Keratinocyte (primary cell): ENCODE data around the gene APAF1. TPM values are rescaled to one million over a fixed set of nuclear protein-coding genes. Genes with fewer than 3 reads are reported as not detected.

Source experiments
- DNase-seq: peaks from one replicate; pipeline ENCODE4 v3.0.0-alpha.2; 2011; ENCODE audit warnings: low read depth, missing footprints, low spot score
- FAIRE-seq: peaks from 2 replicates; lab custom pipeline; 2011; peaks lifted over from hg19 to GRCh38; lab: Jason Lieb, UNC
- H2AFZ ChIP-seq: 2 replicates; pipeline ENCODE4 v1.6.0; 2012; ENCODE audit warnings: low read length, control low read depth, inconsistent platforms; ENCODE audit not compliant: control insufficient read depth
- H3K27ac ChIP-seq: 2 replicates; pipeline ENCODE4 v1.5.1; 2011; ENCODE audit warnings: low read length; ENCODE audit not compliant: control insufficient read depth, insufficient read depth
- H3K27me3 ChIP-seq: 3 replicates; pipeline ENCODE4 v1.6.0; 2011; ENCODE audit warnings: low read length; ENCODE audit not compliant: control insufficient read depth, insufficient read depth; ENCODE audit errors: extremely low read depth
- H3K36me3 ChIP-seq, 2 experiments: 2 replicates in 1 of 2; 3 replicates in 1 of 2; pipeline ENCODE4 v1.5.1; 2011; ENCODE audit warnings: low read length in 2 of 2, mild to moderate bottlenecking in 1 of 2; ENCODE audit not compliant: control insufficient read depth in 2 of 2, insufficient read depth in 2 of 2; ENCODE audit errors: extremely low read depth in 1 of 2
- H3K4me1 ChIP-seq: 3 replicates; pipeline ENCODE4 v1.5.1; 2011; ENCODE audit warnings: low read length; ENCODE audit not compliant: control insufficient read depth, insufficient read depth; ENCODE audit errors: extremely low read depth
- H3K4me2 ChIP-seq: 3 replicates; pipeline ENCODE4 v1.6.0; 2011; ENCODE audit warnings: low read depth, low read length; ENCODE audit not compliant: control insufficient read depth, insufficient read depth; ENCODE audit errors: extremely low read depth
- H3K4me3 ChIP-seq, 3 experiments: fragments of 200-600 bp in 1 of 3; sonication (generic) in 1 of 3; 2 replicates in 2 of 3; 3 replicates in 1 of 3; pipeline ENCODE4 v1.5.1; 2011 to 2016; ENCODE audit warnings: low read length in 3 of 3, mild to moderate bottlenecking in 3 of 3, control low read depth in 2 of 3, inconsistent platforms in 1 of 3, low read depth in 1 of 3, mixed read lengths in 1 of 3, mixed run types in 1 of 3, moderate library complexity in 1 of 3; ENCODE audit not compliant: control insufficient read depth in 2 of 3, insufficient read depth in 2 of 3; ENCODE audit errors: extremely low read depth in 1 of 3
- H3K79me2 ChIP-seq: 2 replicates; pipeline ENCODE4 v1.6.0; 2012; ENCODE audit warnings: low read length; ENCODE audit not compliant: control insufficient read depth, insufficient read depth
- H3K9ac ChIP-seq: 3 replicates; pipeline ENCODE4 v1.6.0; 2011; ENCODE audit warnings: low read length; ENCODE audit not compliant: control insufficient read depth, insufficient read depth; ENCODE audit errors: extremely low read depth
- H3K9me1 ChIP-seq: 3 replicates; pipeline ENCODE4 v1.6.0; 2011; ENCODE audit warnings: low read length; ENCODE audit not compliant: control insufficient read depth, insufficient read depth; ENCODE audit errors: extremely low read depth
- H3K9me3 ChIP-seq: 2 replicates; pipeline ENCODE4 v1.5.1; 2012; ENCODE audit warnings: low read depth, low read length; ENCODE audit not compliant: control insufficient read depth
- H4K20me1 ChIP-seq: 3 replicates; pipeline ENCODE4 v1.6.0; 2011; ENCODE audit warnings: low read length; ENCODE audit not compliant: control insufficient read depth, insufficient read depth; ENCODE audit errors: extremely low read depth
- EZH2 ChIP-seq: IDR thresholded peaks from one replicate; pipeline ENCODE4 v1.6.1; 2012; ENCODE audit warnings: inconsistent platforms, mild to moderate bottlenecking, low read length, moderate library complexity
- dilution Hi-C: fragments of 300-500 bp; cut with MboI; formaldehyde crosslinking; loops from one replicate; pipeline ENCODE4 v1.7.0; 2020; ENCODE audit warnings: low sequenced_read_pairs; ENCODE audit not compliant: extremely low pct_ligation_motif_present
- polyA plus RNA-seq, 5 experiments: library from polyadenylated mRNA; depleted of rRNA in 3 of 5; stranded (reverse) in 3 of 5; stranded (forward) in 1 of 5; unstranded in 1 of 5; fragments of >200 nt; gene quantifications; 1 replicate in 1 of 5; 2 replicates in 3 of 5; 3 replicates in 1 of 5; pipeline versions ENCODE4 v1.2.1 to v1.2.3, GENCODE V29; 2011 to 2012; ENCODE audit warnings: missing spikeins in 2 of 5, low read depth in 1 of 5, low replicate concordance in 1 of 5
- TF ChIP-seq, protein P1 (sequence below), 3 experiments: IDR thresholded peaks in 1 of 3; conservative IDR thresholded peaks in 1 of 3; optimal IDR thresholded peaks in 1 of 3; 2 replicates in 2 of 3; 3 replicates in 1 of 3; pipeline versions ENCODE3 to v1.5.1; 2011; ENCODE audit warnings: low read length in 3 of 3, mild to moderate bottlenecking in 3 of 3, moderate library complexity in 2 of 3, control low read depth in 1 of 3, inconsistent platforms in 1 of 3; ENCODE audit not compliant: insufficient read depth in 2 of 3; ENCODE audit errors: extremely low read depth in 1 of 3

Gene APAF1
- polyA plus RNA-seq, 1 donor (not counting 4 experiments of a cell fraction or from before 2014, with no cell fraction given), result 9.9 TPM

DNA sequence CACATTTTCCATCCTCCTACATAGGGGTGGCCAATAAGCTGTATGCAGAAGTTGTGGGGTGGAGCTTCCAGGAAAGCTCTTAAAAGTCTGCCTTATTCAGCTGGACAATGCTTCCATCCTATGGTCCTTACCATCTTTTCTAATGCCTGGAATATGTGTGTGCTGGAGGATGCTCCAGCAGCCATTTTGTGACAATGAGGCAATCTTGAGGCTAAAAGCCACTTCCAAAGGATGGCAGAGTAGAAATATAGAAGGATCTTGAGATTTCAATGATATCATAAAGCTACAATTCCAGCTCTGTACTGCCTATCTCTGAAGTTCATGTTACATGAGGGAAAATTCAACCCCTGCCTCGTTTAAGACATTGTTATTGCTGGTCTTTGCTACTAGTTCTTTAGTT, 95.7 kb downstream of the APAF1 start:
- Histone ChIP-seq H3K9me1 (no peaks in the 10 kb centered on the region), H3K27me3 (peaks cover 5% of the 10 kb centered on the region), H4K20me1 (no peaks in the 10 kb centered on the region), H2AFZ (no peak overlapping the region), H3K36me3 (peaks cover 0 to 2% of the 10 kb centered on the region in 2 experiments), H3K27ac (no peak overlapping the region), H3K79me2 (no peaks in the 10 kb centered on the region), H3K9ac (no peak overlapping the region), H3K4me1 (peaks cover 5% of the 10 kb centered on the region), H3K4me3 (no peak overlapping the region), H3K4me2 (no peak overlapping the region), H3K9me3 (no peaks in the 10 kb centered on the region)
- dilution Hi-C loops, result no loop called here
- DNase-seq (no peak), FAIRE-seq (no peak)
- no peak for TF ChIP-seq EZH2
- TF ChIP-seq, protein P1, sequence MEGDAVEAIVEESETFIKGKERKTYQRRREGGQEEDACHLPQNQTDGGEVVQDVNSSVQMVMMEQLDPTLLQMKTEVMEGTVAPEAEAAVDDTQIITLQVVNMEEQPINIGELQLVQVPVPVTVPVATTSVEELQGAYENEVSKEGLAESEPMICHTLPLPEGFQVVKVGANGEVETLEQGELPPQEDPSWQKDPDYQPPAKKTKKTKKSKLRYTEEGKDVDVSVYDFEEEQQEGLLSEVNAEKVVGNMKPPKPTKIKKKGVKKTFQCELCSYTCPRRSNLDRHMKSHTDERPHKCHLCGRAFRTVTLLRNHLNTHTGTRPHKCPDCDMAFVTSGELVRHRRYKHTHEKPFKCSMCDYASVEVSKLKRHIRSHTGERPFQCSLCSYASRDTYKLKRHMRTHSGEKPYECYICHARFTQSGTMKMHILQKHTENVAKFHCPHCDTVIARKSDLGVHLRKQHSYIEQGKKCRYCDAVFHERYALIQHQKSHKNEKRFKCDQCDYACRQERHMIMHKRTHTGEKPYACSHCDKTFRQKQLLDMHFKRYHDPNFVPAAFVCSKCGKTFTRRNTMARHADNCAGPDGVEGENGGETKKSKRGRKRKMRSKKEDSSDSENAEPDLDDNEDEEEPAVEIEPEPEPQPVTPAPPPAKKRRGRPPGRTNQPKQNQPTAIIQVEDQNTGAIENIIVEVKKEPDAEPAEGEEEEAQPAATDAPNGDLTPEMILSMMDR (optimal IDR thresholded peaks at IDR 0.05 in 1 of 3, IDR thresholded peaks at IDR 0.05 in 1 of 3, conservative IDR thresholded peaks at IDR 0.05 in 1 of 3; ENCODE audit: extremely low read depth in 1 of 3, insufficient read depth in 2 of 3, low read length in 3 of 3), result no peak

- Histone ChIP-seq H4K20me1 (no peaks in the 10 kb centered on the region), H3K4me2 (no peak overlapping the region), H3K9me3 (no peaks in the 10 kb centered on the region), H3K4me3 (no peak overlapping the region), H3K9me1 (no peaks in the 10 kb centered on the region), H2AFZ (no peak overlapping the region), H3K4me1 (peaks cover 9% of the 10 kb centered on the region), H3K9ac (no peak overlapping the region), H3K36me3 (no peaks in the 10 kb centered on the region), H3K27me3 (peaks cover 9% of the 10 kb centered on the region), H3K27ac (no peak overlapping the region), H3K79me2 (no peaks in the 10 kb centered on the region)
- dilution Hi-C loops, result no loop called here
- FAIRE-seq, result no peak
- TF ChIP-seq, protein P1 (optimal IDR thresholded peaks at IDR 0.05 in 1 of 3, IDR thresholded peaks at IDR 0.05 in 1 of 3, conservative IDR thresholded peaks at IDR 0.05 in 1 of 3; ENCODE audit: extremely low read depth in 1 of 3, insufficient read depth in 2 of 3, low read length in 3 of 3), result no peak
- no peak for TF ChIP-seq EZH2
- no peak for DNase-seq
These were observed 96.1 kb downstream of the APAF1 start for GRCh38 chr12:98741196-98741555.
